ENCODE measurements around the gene BPIFB6. TPM values are rescaled to one million over a fixed set of nuclear protein-coding genes. Genes with fewer than 3 reads are reported as not detected.

Gene BPIFB6
- total and polyA plus RNA-seq, 4 donors, result not detected

DNA sequence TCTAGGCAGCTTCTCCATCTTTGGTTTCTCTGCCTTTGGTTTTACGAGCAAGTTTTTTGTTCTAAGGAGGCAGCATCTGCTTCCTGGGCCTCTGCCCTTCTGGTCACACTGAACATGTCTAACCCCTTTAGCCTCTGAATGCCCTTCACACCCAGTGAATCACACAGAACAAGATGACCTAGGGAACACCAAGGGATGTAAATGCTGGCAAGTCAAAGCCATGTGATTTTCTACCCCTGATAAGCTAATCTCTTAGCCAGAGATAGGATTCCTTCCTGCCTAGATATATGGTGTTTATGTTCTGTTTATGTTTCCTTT, 7.2 kb upstream of the BPIFB6 start:
- no peaks in the 10 kb centered on the region for H3K9me3 ChIP-seq (ENCODE audit: control insufficient read depth in 4 of 4, low read length in 3 of 4)
- peaks cover 0 to 2% (median 0%) of the 10 kb centered on the region in 4 donors for H3K27me3 ChIP-seq (ENCODE audit: control insufficient read depth in 4 of 4, insufficient read depth in 4 of 4, low read length in 3 of 4)
- TF ChIP-seq YY1 (IDR thresholded peaks at IDR 0.05), result no peak
- no peak for TF ChIP-seq JUND (IDR thresholded peaks at IDR 0.05)
- TF ChIP-seq, protein P1, sequence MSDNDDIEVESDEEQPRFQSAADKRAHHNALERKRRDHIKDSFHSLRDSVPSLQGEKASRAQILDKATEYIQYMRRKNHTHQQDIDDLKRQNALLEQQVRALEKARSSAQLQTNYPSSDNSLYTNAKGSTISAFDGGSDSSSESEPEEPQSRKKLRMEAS (IDR thresholded peaks at IDR 0.05), result no peak
- TF ChIP-seq FOXA1 (IDR thresholded peaks at IDR 0.05), result no peak
- no peak for TF ChIP-seq SP1 (IDR thresholded peaks at IDR 0.05)
- TF ChIP-seq, protein P2, sequence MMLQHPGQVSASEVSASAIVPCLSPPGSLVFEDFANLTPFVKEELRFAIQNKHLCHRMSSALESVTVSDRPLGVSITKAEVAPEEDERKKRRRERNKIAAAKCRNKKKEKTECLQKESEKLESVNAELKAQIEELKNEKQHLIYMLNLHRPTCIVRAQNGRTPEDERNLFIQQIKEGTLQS (IDR thresholded peaks at IDR 0.05), result no peak
- TF ChIP-seq RAD21 (IDR thresholded peaks at IDR 0.05), result no peak
- TF ChIP-seq, protein P3, sequence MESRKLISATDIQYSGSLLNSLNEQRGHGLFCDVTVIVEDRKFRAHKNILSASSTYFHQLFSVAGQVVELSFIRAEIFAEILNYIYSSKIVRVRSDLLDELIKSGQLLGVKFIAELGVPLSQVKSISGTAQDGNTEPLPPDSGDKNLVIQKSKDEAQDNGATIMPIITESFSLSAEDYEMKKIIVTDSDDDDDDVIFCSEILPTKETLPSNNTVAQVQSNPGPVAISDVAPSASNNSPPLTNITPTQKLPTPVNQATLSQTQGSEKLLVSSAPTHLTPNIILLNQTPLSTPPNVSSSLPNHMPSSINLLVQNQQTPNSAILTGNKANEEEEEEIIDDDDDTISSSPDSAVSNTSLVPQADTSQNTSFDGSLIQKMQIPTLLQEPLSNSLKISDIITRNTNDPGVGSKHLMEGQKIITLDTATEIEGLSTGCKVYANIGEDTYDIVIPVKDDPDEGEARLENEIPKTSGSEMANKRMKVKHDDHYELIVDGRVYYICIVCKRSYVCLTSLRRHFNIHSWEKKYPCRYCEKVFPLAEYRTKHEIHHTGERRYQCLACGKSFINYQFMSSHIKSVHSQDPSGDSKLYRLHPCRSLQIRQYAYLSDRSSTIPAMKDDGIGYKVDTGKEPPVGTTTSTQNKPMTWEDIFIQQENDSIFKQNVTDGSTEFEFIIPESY (IDR thresholded peaks at IDR 0.05), result no peak
- TF ChIP-seq, protein P4, sequence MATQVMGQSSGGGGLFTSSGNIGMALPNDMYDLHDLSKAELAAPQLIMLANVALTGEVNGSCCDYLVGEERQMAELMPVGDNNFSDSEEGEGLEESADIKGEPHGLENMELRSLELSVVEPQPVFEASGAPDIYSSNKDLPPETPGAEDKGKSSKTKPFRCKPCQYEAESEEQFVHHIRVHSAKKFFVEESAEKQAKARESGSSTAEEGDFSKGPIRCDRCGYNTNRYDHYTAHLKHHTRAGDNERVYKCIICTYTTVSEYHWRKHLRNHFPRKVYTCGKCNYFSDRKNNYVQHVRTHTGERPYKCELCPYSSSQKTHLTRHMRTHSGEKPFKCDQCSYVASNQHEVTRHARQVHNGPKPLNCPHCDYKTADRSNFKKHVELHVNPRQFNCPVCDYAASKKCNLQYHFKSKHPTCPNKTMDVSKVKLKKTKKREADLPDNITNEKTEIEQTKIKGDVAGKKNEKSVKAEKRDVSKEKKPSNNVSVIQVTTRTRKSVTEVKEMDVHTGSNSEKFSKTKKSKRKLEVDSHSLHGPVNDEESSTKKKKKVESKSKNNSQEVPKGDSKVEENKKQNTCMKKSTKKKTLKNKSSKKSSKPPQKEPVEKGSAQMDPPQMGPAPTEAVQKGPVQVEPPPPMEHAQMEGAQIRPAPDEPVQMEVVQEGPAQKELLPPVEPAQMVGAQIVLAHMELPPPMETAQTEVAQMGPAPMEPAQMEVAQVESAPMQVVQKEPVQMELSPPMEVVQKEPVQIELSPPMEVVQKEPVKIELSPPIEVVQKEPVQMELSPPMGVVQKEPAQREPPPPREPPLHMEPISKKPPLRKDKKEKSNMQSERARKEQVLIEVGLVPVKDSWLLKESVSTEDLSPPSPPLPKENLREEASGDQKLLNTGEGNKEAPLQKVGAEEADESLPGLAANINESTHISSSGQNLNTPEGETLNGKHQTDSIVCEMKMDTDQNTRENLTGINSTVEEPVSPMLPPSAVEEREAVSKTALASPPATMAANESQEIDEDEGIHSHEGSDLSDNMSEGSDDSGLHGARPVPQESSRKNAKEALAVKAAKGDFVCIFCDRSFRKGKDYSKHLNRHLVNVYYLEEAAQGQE (IDR thresholded peaks at IDR 0.05), result no peak
- TF ChIP-seq EGR1 (IDR thresholded peaks at IDR 0.05; ENCODE audit: low read depth in 2 of 2), result no peak
- no peak for TF ChIP-seq HNF4A (conservative IDR thresholded peaks at IDR 0.05)
- TF ChIP-seq RXRA (IDR thresholded peaks at IDR 0.05), result no peak
- TF ChIP-seq HNF4G (IDR thresholded peaks at IDR 0.05), result no peak
- TF ChIP-seq TAF1 (conservative IDR thresholded peaks at IDR 0.05), result no peak
- TF ChIP-seq, protein P5, sequence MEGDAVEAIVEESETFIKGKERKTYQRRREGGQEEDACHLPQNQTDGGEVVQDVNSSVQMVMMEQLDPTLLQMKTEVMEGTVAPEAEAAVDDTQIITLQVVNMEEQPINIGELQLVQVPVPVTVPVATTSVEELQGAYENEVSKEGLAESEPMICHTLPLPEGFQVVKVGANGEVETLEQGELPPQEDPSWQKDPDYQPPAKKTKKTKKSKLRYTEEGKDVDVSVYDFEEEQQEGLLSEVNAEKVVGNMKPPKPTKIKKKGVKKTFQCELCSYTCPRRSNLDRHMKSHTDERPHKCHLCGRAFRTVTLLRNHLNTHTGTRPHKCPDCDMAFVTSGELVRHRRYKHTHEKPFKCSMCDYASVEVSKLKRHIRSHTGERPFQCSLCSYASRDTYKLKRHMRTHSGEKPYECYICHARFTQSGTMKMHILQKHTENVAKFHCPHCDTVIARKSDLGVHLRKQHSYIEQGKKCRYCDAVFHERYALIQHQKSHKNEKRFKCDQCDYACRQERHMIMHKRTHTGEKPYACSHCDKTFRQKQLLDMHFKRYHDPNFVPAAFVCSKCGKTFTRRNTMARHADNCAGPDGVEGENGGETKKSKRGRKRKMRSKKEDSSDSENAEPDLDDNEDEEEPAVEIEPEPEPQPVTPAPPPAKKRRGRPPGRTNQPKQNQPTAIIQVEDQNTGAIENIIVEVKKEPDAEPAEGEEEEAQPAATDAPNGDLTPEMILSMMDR (IDR thresholded peaks at IDR 0.05; ENCODE audit: low read depth, low read length, missing input control), result no peak
- TF ChIP-seq FOXA2 (IDR thresholded peaks at IDR 0.05), result no peak
- no peak overlapping the region for H3K9ac ChIP-seq (ENCODE audit: low read depth in 1 of 2, low read length in 2 of 2)
- no peak overlapping the region for H3K4me3 ChIP-seq (ENCODE audit: low read depth in 1 of 3, low read length in 3 of 3)
- H3K36me3 ChIP-seq (ENCODE audit: control insufficient read depth in 4 of 4, insufficient read depth in 3 of 4, low read depth in 1 of 4, low read length in 3 of 4), result no peaks in the 10 kb centered on the region
- DNase-seq (ENCODE audit: low spot score), result no peak
- H3K27ac ChIP-seq (ENCODE audit: low read depth in 1 of 2, low read length in 2 of 2), result no peak overlapping the region
- 65% methylated on average over 1 of the region's 1 CpG for WGBS
- no peaks in the 10 kb centered on the region for H3K4me1 ChIP-seq (ENCODE audit: control insufficient read depth in 4 of 4, insufficient read depth in 4 of 4, low read length in 3 of 4)
